Activated CD4-positive, alpha-beta memory T cell treated with anti-CD3 and anti-CD28 coated beads, Interleukin-2, amount 10 ng/mL, durations not matched to agents 7 days and 5 days (primary cell): ENCODE results near the gene CPLANE1. TPM values are rescaled to one million over a fixed set of nuclear protein-coding genes. Genes with fewer than 3 reads are reported as not detected.
A peak's percentile ranks its signal among the peaks of the same experiment; 100 is the strongest.
"Not testable (repeated sequence)": the region's sequence is repeated elsewhere in the genome, so short reads cannot be mapped to it uniquely, and the experiment has no call there.

Source experiments
- CTCF ChIA-PET: fragments of 350-600 bp; sonication (Branson Sonifier 250); formaldehyde crosslinking; loops from one replicate; lab custom pipeline; 2021; ENCODE audit warnings: antibody characterized with exemption, inconsistent platforms; lab: Charles Lee
- POLR2A ChIA-PET: fragments of 350-600 bp; sonication (Branson Sonifier 250); formaldehyde crosslinking; loops from one replicate; lab custom pipeline; 2021; ENCODE audit warnings: antibody characterized with exemption; lab: Charles Lee
- DNase-seq: peaks from one replicate; pipeline ENCODE4 v3.0.0-alpha.2; 2020
- H3K27ac Mint-ChIP-seq: one replicate; pipeline ENCODE4 v1.8.0; 2021; ENCODE audit warnings: mild to moderate bottlenecking, mixed read lengths
- H3K27me3 Mint-ChIP-seq: one replicate; pipeline ENCODE4 v1.8.0; 2021; ENCODE audit warnings: mixed read lengths
- H3K36me3 Mint-ChIP-seq: one replicate; pipeline ENCODE4 v1.8.0; 2021; ENCODE audit warnings: low read depth, mixed read lengths
- H3K4me1 Mint-ChIP-seq: one replicate; pipeline ENCODE4 v1.8.0; 2021; ENCODE audit warnings: mixed read lengths
- H3K4me3 Mint-ChIP-seq: one replicate; pipeline ENCODE4 v1.8.0; 2021; ENCODE audit warnings: mild to moderate bottlenecking, mixed read lengths
- H3K9me3 Mint-ChIP-seq: one replicate; pipeline ENCODE4 v1.8.0; 2021; ENCODE audit warnings: mixed read lengths
- total RNA-seq, 2 experiments: library from RNA; stranded (reverse); gene quantifications; one replicate each; pipeline ENCODE4 v1.2.3, GENCODE V29; 2021

CPLANE1 gene
- total RNA-seq, 2 experiments from 2014 or later = 5.5 to 5.8 TPM

DNA sequence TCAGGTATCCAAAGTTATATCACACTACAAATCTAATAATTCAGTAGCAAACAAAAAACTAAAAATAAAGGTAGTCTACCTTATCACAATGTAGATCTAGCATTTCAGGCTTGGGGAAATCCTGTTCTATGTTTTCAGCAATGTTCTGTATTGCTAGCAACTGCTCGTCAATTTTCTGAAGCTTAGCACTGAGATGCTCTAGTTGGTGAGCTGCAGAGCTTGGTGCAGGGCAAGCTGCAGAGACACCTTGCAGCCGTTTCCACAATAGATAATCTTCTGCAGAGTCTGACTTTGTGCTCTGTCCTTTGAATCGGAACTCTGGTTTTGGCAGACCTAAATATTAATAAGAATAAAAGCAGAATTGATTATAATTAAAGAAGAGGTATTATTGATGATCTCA is 95.5 kb downstream of the CPLANE1 start:
- H3K27me3 Mint-ChIP-seq = no peaks in the 10 kb centered on the region
- H3K9me3 Mint-ChIP-seq = no peaks in the 10 kb centered on the region
- no peak overlapping the region for H3K27ac Mint-ChIP-seq
- no peaks in the 10 kb centered on the region for H3K4me1 Mint-ChIP-seq
- no peak for DNase-seq
- POLR2A ChIA-PET = no interaction called here
- H3K36me3 Mint-ChIP-seq = peaks cover 21% of the 10 kb centered on the region
- CTCF ChIA-PET = interaction anchor here (0.7 to 1.1 kb wide), 2 partner anchors 165 to 207 kb away, joined by 3 to 5 read pairs; no protein-coding TSS in a partner anchor
- H3K4me3 Mint-ChIP-seq = no peak overlapping the region

DNA sequence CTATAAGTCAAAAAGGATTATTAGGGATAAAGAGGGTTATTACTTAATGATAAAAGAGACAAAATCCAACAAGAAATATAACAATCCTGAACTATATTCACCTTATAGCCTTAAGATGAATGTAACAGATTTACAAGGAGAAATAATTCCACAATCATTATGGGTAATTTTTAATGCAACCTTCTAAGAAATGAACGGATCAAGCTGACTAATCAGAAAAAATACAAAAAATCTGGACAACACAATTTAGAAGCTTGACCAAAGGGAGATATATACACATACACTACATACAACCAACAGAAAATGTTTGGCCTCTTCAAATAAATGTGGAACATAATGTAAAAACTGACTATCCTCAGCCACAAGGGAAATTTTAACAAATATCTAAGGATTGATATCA is 102.3 kb downstream of the CPLANE1 start:
- DNase-seq = no peak
- Mint-ChIP-seq H3K4me1 (no peaks in the 10 kb centered on the region), H3K4me3 (no peak overlapping the region), H3K9me3 (peaks cover 10% of the 10 kb centered on the region), H3K36me3 (peaks cover 23% of the 10 kb centered on the region), H3K27me3 (no peaks in the 10 kb centered on the region), H3K27ac (no peak overlapping the region)
- ChIA-PET CTCF (no interaction called here), POLR2A (no interaction called here)

DNA sequence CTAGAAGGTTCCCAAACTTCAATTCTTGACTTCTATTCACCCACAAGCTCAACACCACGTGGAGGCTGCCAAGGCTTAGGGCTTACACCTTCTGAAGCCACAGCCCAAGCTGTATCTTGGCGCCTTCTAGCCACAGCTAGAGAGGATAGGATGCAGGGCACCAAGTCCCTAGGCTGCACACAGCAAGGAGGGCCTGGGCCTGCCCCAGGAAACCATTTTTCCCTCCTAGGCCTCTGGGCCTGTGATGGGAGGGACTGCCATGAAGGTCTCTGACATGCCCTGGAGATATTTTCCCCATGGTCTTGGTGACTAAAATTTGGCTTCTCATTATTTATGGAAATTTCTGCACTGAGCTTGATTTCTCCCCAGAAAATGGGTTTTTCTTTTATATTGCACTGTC is 112.5 kb downstream of the CPLANE1 start:
- peaks cover 55% of the 10 kb centered on the region for H3K36me3 Mint-ChIP-seq
- CTCF ChIA-PET = no interaction called here
- no peaks in the 10 kb centered on the region for H3K27me3 Mint-ChIP-seq
- POLR2A ChIA-PET = no interaction called here
- no peak overlapping the region for H3K27ac Mint-ChIP-seq
- H3K4me3 Mint-ChIP-seq = no peak overlapping the region
- no peaks in the 10 kb centered on the region for H3K4me1 Mint-ChIP-seq
- no peak for DNase-seq
- peaks cover 26% of the 10 kb centered on the region for H3K9me3 Mint-ChIP-seq

DNA sequence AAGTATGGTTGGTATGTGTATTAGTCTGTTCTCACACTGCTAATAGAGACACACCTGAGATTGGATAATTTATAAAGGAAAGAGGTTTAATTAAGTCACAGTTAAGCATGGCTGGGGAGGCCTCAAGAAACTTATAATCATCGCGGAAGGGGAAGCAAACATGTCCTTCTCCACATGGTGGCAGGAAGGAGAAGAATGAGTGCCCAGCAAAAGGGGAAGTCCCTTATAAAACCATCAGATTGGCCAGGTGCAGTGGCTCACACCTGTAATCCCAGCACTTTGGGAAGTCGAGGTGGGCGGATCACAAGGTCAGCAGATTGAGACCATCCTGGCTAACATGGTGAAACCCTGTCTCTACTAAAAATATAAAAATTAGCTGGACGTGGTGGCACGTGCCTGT is 113.9 kb downstream of the CPLANE1 start:
- Mint-ChIP-seq H3K9me3 (peaks cover 26% of the 10 kb centered on the region), H3K36me3 (peaks cover 47% of the 10 kb centered on the region)
- H3K4me1 Mint-ChIP-seq, CTCF ChIA-PET, H3K4me3 Mint-ChIP-seq, DNase-seq, H3K27me3 Mint-ChIP-seq, POLR2A ChIA-PET, H3K27ac Mint-ChIP-seq: not testable (repeated sequence)

DNA sequence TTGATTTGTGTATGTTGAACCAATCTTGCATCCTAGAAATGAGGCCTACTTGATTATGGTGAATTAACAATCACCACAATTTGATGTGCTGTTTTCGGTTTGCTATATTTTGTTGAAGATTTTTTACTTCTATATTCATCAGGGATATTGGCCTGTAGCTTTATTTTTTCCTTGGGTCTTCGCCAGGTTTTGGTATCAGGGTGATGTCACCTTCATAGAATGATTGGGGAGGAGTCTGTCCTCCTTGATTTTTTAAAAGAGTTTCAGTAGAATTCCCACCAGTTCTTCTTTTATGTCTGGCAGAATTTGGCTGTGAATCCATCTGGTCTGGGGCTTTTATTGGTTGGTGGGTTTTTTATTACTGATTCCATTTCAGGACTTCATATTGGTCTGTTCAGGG is 115.2 kb downstream of the CPLANE1 start:
- no peak overlapping the region for H3K27ac Mint-ChIP-seq
- H3K36me3 Mint-ChIP-seq = peaks cover 51% of the 10 kb centered on the region
- POLR2A ChIA-PET = no interaction called here

DNA sequence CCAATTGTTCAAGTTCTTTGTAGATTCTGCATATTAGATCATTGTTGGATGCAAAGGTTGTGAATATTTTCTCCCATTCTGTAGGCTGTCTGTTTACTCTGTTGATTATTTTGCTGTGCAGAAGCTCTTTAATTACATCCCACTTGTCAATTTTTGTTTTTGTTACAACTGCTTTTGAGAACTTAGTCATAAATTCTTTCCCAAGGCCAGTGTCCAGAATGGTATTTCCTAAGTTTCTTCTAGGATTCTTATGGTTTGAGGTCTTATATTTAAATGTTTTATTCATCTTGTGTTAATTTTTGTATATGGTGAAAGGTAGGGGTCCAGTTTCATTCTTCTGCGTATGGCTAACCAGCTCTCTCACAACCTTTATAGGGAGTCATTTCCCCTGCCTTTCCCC is 116.5 kb downstream of the CPLANE1 start:
- H3K4me3 Mint-ChIP-seq = no peak overlapping the region
- POLR2A ChIA-PET = no interaction called here
- H3K27ac Mint-ChIP-seq = no peak overlapping the region
- peaks cover 22% of the 10 kb centered on the region for H3K9me3 Mint-ChIP-seq
- H3K36me3 Mint-ChIP-seq = peaks cover 47% of the 10 kb centered on the region
- CTCF ChIA-PET = no interaction called here
- H3K4me1 Mint-ChIP-seq = no peaks in the 10 kb centered on the region
- no peak for DNase-seq
- no peaks in the 10 kb centered on the region for H3K27me3 Mint-ChIP-seq

More for the DNA sequence above, 115.2 kb downstream of the CPLANE1 start:
- H3K4me1 Mint-ChIP-seq = no peaks in the 10 kb centered on the region
- H3K4me3 Mint-ChIP-seq = no peak overlapping the region
- DNase-seq = no peak
- H3K27me3 Mint-ChIP-seq = no peaks in the 10 kb centered on the region
- CTCF ChIA-PET = interaction anchor here (0.6 to 0.7 kb wide), 2 partner anchors 24 to 343 kb away, joined by 3 to 4 read pairs; no protein-coding TSS in a partner anchor
- peaks cover 26% of the 10 kb centered on the region for H3K9me3 Mint-ChIP-seq

DNA sequence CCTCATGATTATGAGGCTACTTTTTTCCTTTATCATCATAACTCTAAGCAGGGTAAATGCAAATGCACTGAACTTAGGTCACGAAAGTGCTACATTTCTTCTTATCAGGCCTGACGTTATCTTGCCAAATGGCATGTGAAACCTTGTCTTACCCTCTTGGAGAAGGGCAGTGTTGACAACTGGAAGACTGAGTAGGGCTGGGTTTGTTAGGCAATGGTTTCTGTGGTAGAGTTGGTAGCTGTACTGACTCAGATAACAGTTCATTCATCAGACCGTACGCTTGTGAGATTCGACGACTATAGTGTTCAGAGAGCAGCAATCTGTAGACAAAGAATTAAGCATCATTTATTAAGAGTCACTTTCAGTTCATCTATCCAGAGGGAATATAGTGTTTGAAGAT is 127.7 kb downstream of the CPLANE1 start:
- no peak for DNase-seq
- ChIA-PET POLR2A (interaction anchor here (1.1 kb wide), 1 partner anchor 27 kb away, joined by 3 read pairs; no protein-coding TSS in a partner anchor), CTCF (no interaction called here)
- peaks cover 8% of the 10 kb centered on the region for H3K4me1 Mint-ChIP-seq
- H3K36me3 Mint-ChIP-seq = peaks cover 10% of the 10 kb centered on the region
- no peaks in the 10 kb centered on the region for H3K9me3 Mint-ChIP-seq
- no peak overlapping the region for H3K27ac Mint-ChIP-seq
- no peaks in the 10 kb centered on the region for H3K27me3 Mint-ChIP-seq
- H3K4me3 Mint-ChIP-seq = no peak overlapping the region

DNA sequence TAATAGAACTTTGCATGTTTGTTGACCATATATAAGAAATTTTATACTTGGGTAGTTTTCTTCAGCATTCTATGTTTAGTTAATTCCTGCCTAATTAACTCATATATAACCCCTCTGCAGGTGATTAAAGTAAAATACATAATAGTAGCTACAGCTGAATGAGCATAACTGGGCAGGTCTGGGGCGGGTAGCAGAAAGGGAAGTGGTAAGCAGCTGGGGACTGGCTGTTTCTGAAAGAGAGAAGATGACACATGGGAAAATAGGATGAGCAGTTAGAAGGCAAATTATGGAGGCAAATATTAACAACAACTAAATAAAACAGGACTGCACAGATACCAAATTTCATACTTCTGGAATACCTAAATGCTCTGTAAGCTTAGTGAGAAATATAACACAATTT is 128.1 kb downstream of the CPLANE1 start:
- no peak for DNase-seq
- peaks cover 8% of the 10 kb centered on the region for H3K4me1 Mint-ChIP-seq
- peaks cover 10% of the 10 kb centered on the region for H3K36me3 Mint-ChIP-seq
- H3K27ac Mint-ChIP-seq = no peak overlapping the region
- ChIA-PET CTCF (no interaction called here), POLR2A (interaction anchor here (1.1 kb wide), 1 partner anchor 27 kb away, joined by 3 read pairs; no protein-coding TSS in a partner anchor)
- no peaks in the 10 kb centered on the region for H3K27me3 Mint-ChIP-seq
- H3K4me3 Mint-ChIP-seq = no peak overlapping the region
- H3K9me3 Mint-ChIP-seq = no peaks in the 10 kb centered on the region

DNA sequence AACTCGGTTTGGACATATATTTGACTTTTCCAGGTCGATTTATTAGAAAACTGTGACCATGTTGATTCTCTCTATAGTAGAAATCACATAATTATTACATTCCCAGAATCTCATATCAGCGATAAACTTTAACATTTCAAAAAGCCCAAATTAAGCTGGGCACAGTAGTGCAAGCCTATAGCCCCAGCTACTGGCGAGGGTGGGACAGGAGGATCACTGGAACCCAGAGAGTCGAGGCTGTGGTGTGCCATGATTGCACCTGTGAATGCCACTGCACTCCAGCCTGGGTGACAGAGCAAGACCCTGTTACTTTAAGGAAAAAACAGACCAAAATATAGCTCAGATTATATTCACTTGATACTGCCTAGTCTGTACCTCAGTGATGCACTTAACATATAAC is 128.9 kb downstream of the CPLANE1 start:
- ChIA-PET POLR2A (no interaction called here), CTCF (no interaction called here)
- H3K27ac Mint-ChIP-seq = no peak overlapping the region
- H3K4me1 Mint-ChIP-seq = peaks cover 8% of the 10 kb centered on the region
- H3K27me3 Mint-ChIP-seq = no peaks in the 10 kb centered on the region
- H3K36me3 Mint-ChIP-seq = peaks cover 10% of the 10 kb centered on the region
- DNase-seq = no peak
- no peaks in the 10 kb centered on the region for H3K9me3 Mint-ChIP-seq
- no peak overlapping the region for H3K4me3 Mint-ChIP-seq

DNA sequence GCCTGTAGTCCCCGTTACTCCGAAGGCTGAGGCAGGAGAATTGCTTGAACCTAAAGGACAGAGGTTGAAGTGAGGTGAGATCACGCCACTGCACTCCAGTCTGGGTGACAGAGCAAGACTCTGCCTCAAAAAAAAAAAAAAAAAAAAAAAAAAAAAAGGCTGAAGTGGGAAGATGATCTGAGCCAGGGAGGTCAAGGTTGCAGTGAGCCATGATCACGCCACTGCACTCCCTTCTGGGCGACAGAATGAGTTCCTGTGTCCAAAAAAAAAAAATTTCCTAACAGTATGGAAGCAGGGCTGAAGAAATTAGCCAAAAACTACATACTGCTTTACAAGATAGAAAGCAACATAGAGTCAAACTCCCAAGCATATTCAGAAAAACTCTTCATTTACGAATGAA is 132.8 kb downstream of the CPLANE1 start:
- H3K9me3 Mint-ChIP-seq = peaks cover 5% of the 10 kb centered on the region
- no peak overlapping the region for H3K27ac Mint-ChIP-seq
- H3K27me3 Mint-ChIP-seq = no peaks in the 10 kb centered on the region
- H3K36me3 Mint-ChIP-seq = peaks cover 31% of the 10 kb centered on the region
- no peak overlapping the region for H3K4me3 Mint-ChIP-seq
- no peak for DNase-seq
- CTCF ChIA-PET = no interaction called here
- POLR2A ChIA-PET = no interaction called here
- H3K4me1 Mint-ChIP-seq = peaks cover 26% of the 10 kb centered on the region

DNA sequence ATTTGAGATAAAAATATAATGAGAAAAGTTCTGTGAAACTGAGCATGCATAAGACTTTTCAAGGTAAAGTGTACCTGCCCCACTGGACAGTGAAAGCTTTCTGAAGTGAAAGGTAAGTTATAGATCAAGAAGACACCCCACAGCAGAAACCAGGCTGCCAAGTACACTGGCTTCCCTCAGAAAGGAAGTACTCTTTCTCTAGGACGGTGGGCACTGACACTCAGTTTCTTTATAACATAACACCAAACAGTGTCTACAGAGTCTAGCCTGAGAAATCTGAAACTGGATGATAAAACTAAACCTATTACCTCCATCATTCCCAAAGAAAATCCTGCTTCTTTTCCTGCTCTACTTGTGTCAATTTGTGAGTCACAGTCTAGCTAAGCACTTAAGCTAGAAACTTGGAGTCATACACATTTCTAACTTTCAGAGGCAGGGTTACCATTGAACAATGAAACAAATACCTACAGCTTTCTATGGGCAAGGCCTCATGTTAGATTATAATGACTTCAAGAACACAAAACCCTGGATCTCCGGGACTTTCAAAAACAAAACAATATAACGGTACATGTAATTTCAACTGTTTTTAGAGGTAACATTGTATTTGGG is 136.7 kb downstream of the CPLANE1 start:
- POLR2A ChIA-PET = no interaction called here
- H3K36me3 Mint-ChIP-seq = peaks cover 41% of the 10 kb centered on the region
- H3K9me3 Mint-ChIP-seq = peaks cover 5% of the 10 kb centered on the region
- H3K27me3 Mint-ChIP-seq = no peaks in the 10 kb centered on the region
- CTCF ChIA-PET = no interaction called here
- DNase-seq = no peak
- H3K4me1 Mint-ChIP-seq = peaks cover 34% of the 10 kb centered on the region
- peak overlapping the region; percentile 67 for H3K27ac Mint-ChIP-seq
- no peak overlapping the region for H3K4me3 Mint-ChIP-seq

DNA sequence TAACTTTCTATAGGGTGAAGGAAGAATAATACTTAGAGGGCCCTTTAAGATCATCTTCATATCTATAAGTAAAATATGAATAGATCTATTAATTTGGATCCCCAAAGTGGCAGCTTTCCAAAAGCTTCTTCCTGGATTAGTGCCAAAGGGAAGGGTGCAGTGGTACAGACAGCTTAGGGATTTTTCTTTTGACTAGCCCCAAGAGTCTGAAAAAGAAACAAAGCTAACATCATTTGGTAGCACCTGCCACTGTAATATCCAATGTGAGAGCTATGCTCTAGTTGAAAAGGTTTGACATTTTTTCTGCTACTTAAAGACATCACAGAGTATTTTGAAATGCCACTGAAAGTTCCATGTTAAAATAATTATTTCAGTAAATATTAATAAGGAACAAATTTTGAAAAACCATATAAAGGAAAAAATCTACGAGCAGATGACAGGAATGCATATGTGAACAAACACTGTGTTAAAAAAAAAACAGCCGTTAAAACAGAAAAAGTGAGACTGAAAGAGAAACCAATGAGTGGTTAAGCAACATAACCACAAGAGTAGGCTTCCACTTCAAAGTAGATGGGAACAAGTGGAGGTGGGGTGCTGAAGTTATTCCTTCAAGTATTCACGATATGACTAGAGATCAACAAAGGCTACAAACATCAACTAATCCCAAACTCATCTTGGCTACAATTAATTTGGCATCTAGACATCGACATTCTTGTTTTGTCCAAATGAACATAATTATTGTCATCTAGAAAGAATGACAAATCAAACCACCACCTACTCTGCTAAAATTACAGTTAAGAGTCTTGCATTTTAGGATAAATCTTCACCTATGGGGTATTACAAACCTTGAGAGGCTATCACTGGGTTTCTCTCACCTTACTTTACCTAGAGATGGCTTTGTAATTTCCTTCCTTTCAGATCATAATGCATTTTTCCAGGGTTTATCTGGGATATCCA is 137.5 kb downstream of the CPLANE1 start:
- peaks cover 34% of the 10 kb centered on the region for H3K4me1 Mint-ChIP-seq
- peak overlapping the region; percentile 67 for H3K27ac Mint-ChIP-seq
- DNase-seq = no peak
- POLR2A ChIA-PET = interaction anchor here (0.9 kb wide), 1 partner anchor 98 kb away, joined by 3 read pairs; no protein-coding TSS in a partner anchor
- H3K4me3 Mint-ChIP-seq = peak overlapping the region; percentile 42
- H3K27me3 Mint-ChIP-seq = no peaks in the 10 kb centered on the region
- peaks cover 45% of the 10 kb centered on the region for H3K36me3 Mint-ChIP-seq
- H3K9me3 Mint-ChIP-seq = peaks cover 5% of the 10 kb centered on the region
- CTCF ChIA-PET = no interaction called here

DNA sequence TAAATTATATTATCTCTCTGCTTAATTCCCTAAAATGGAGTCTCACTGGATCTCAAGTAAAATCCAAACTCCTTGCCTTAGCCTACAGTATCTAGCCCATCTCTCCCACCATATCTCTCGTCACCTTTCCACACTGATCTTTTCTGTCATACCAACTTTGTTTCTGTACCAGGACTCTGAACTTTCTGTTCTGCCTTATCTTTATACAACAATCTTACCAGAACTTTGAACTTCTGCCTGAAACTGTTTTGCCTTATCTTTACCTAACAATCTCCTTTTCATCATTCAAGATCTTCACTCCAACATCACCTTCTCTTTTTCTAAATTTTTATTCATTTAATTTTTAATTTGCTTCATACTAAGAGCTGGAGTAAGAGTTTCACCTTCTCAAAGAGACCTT is 139.0 kb downstream of the CPLANE1 start:
- Mint-ChIP-seq H3K27me3 (no peaks in the 10 kb centered on the region), H3K4me1 (peaks cover 34% of the 10 kb centered on the region), H3K9me3 (peaks cover 5% of the 10 kb centered on the region), H3K4me3 (no peak overlapping the region), H3K27ac (peak overlapping the region; percentile 3), H3K36me3 (peaks cover 49% of the 10 kb centered on the region)
- ChIA-PET CTCF (no interaction called here), POLR2A (no interaction called here)
- DNase-seq = no peak
